HL-60 (cell line): ENCODE results near the gene DSN1.

Experiments used
- DNase-seq, 2 experiments: peaks; one replicate each; pipeline ENCODE4 v3.0.0-alpha.2; 2010 to 2020; ENCODE audit warnings: low read depth in 1 of 2, low spot score in 1 of 2
- H3K27ac ChIP-seq: fragments of 250-450 bp; sonication (Bioruptor Pico); replicated peaks from 2 replicates; pipeline ENCODE4 v1.5.1; 2020; ENCODE audit warnings: mild to moderate bottlenecking, moderate library complexity
- H3K27me3 ChIP-seq: fragments of 250-450 bp; sonication (Bioruptor Pico); 2 replicates; pipeline ENCODE4 v1.5.1; 2021; ENCODE audit warnings: mild to moderate bottlenecking, moderate library complexity; ENCODE audit not compliant: insufficient read depth, poor library complexity, severe bottlenecking
- H3K4me3 ChIP-seq: replicated peaks from 2 replicates; pipeline ENCODE4 v1.5.1; 2011; ENCODE audit warnings: mild to moderate bottlenecking, control low read depth, low read length; ENCODE audit not compliant: insufficient read depth
- CTCF ChIP-seq: IDR thresholded peaks from one replicate; pipeline ENCODE4 v1.5.1; 2011; ENCODE audit warnings: low read length, control low read depth, inconsistent platforms; ENCODE audit not compliant: insufficient read depth
- GABPA ChIP-seq: IDR thresholded peaks from 2 replicates; pipeline ENCODE4 v1.6.1; 2012; ENCODE audit warnings: low read depth
- POLR2AphosphoS5 ChIP-seq: IDR thresholded peaks from 2 replicates; pipeline ENCODE4 v1.6.1; 2012; ENCODE audit warnings: low read depth
- REST ChIP-seq: IDR thresholded peaks from 2 replicates; pipeline ENCODE4 v1.6.1; 2012; ENCODE audit warnings: low read depth; ENCODE audit not compliant: insufficient replicate concordance
- SPI1 ChIP-seq: IDR thresholded peaks from 2 replicates; pipeline ENCODE4 v1.6.1; 2012; ENCODE audit warnings: low read depth, mild to moderate bottlenecking, borderline replicate concordance

DSN1 gene

GRCh38 chr20:36796875-36797274 lies 23.3 kb upstream of the DSN1 start:
- no peak for DNase-seq
- H3K4me3 ChIP-seq = no peak overlapping the region
- no peaks in the 10 kb centered on the region for H3K27me3 ChIP-seq
- TF ChIP-seq CTCF (no peak), SPI1 (no peak)
- H3K27ac ChIP-seq = no peak overlapping the region

GRCh38 chr20:36796117-36796516 lies 22.6 kb upstream of the DSN1 start:
- DNase-seq = no peak
- Histone ChIP-seq H3K27ac (no peak overlapping the region), H3K27me3 (no peaks in the 10 kb centered on the region), H3K4me3 (no peak overlapping the region)
- TF ChIP-seq POLR2AphosphoS5 (no peak), CTCF (no peak), SPI1 (no peak), REST (no peak), GABPA (no peak)

- no peak for DNase-seq
- TF ChIP-seq REST = no peak
- Histone ChIP-seq H3K27ac (no peak overlapping the region), H3K27me3 (no peaks in the 10 kb centered on the region), H3K4me3 (no peak overlapping the region)
Observed at GRCh38 chr20:36795691-36796090, 22.1 kb upstream of the DSN1 start.

GRCh38 chr20:36794116-36794474 lies 20.5 kb upstream of the DSN1 start:
- H3K27me3 ChIP-seq = no peaks in the 10 kb centered on the region
- TF ChIP-seq GABPA (no peak), POLR2AphosphoS5 (no peak), REST (no peak), SPI1 (no peak), CTCF (no peak)
- H3K27ac ChIP-seq = no peak overlapping the region
- DNase-seq = no peak
- H3K4me3 ChIP-seq = no peak overlapping the region
